Measurements from ENCODE around the gene PSMD6. TPM values are rescaled to one million over a fixed set of nuclear protein-coding genes. Genes with fewer than 3 reads are reported as not detected.
A peak's percentile ranks its signal among the peaks of the same experiment; 100 is the strongest.

Gene PSMD6
- total RNA-seq, 4 donors from 2014 or later = 47.4 to 64.5 (median 58.9) TPM

- WGBS, 2 donors = 82 to 87% methylated on average over 12 of the region's 12 CpGs
- Histone ChIP-seq H3K9me3 (no peaks in the 10 kb centered on the region), H3K4me3 (no peak overlapping the region), H3K27me3 (no peaks in the 10 kb centered on the region), H3K36me3 (peaks cover 0 to 44% (median 6%) of the 10 kb centered on the region in 3 donors), H3K4me1 (peaks cover 0 to 54% (median 29%) of the 10 kb centered on the region in 4 donors), H3K27ac (peak overlapping the region in 2 of 4 donors; percentile 2 to 17)
- TF ChIP-seq CTCF (IDR thresholded peaks at IDR 0.05) (no peak), POLR2A (IDR thresholded peaks at IDR 0.05) (no peak), EP300 (IDR thresholded peaks at IDR 0.05) (no peak)
- no peak for DNase-seq (ENCODE audit: low spot score in 2 of 2)
Measured at GRCh38 chr3:63979093-63979885, 44.0 kb downstream of the PSMD6 start.

GRCh38 chr3:63977893-63978292 lies 45.4 kb downstream of the PSMD6 start:
- no peaks in the 10 kb centered on the region for H3K27me3 ChIP-seq
- peaks cover 0 to 36% (median 6%) of the 10 kb centered on the region in 3 donors for H3K36me3 ChIP-seq
- peak overlapping the region in 2 of 4 donors; percentile 80 to 88 for H3K27ac ChIP-seq
- WGBS, 2 donors = 66 to 72% methylated on average over 4 of the region's 4 CpGs
- peaks cover 0 to 62% (median 29%) of the 10 kb centered on the region in 4 donors for H3K4me1 ChIP-seq
- no peak overlapping the region for H3K4me3 ChIP-seq
- no peak for DNase-seq (ENCODE audit: low spot score in 2 of 2)
- no peak for TF ChIP-seq CTCF (IDR thresholded peaks at IDR 0.05)
- TF ChIP-seq POLR2A (IDR thresholded peaks at IDR 0.05) = no peak
- no peak for TF ChIP-seq EP300 (IDR thresholded peaks at IDR 0.05)
- no peaks in the 10 kb centered on the region for H3K9me3 ChIP-seq

GRCh38 chr3:63976872-63977200 lies 46.5 kb downstream of the PSMD6 start:
- no peaks in the 10 kb centered on the region for H3K27me3 ChIP-seq
- TF ChIP-seq POLR2A (IDR thresholded peaks at IDR 0.05) (no peak), CTCF (IDR thresholded peaks at IDR 0.05) (no peak), EP300 (IDR thresholded peaks at IDR 0.05) (no peak)
- WGBS, 2 donors = 71 to 85% methylated on average over 2 of the region's 2 CpGs
- no peak for DNase-seq (ENCODE audit: low spot score in 2 of 2)
- H3K36me3 ChIP-seq = peaks cover 0 to 25% (median 6%) of the 10 kb centered on the region in 3 donors
- peak overlapping the region in 3 of 4 donors; percentile 48 to 88 (median 80) for H3K27ac ChIP-seq
- H3K4me1 ChIP-seq = peaks cover 0 to 73% (median 37%) of the 10 kb centered on the region in 4 donors
- no peak overlapping the region for H3K4me3 ChIP-seq
- H3K9me3 ChIP-seq = no peaks in the 10 kb centered on the region

DNA sequence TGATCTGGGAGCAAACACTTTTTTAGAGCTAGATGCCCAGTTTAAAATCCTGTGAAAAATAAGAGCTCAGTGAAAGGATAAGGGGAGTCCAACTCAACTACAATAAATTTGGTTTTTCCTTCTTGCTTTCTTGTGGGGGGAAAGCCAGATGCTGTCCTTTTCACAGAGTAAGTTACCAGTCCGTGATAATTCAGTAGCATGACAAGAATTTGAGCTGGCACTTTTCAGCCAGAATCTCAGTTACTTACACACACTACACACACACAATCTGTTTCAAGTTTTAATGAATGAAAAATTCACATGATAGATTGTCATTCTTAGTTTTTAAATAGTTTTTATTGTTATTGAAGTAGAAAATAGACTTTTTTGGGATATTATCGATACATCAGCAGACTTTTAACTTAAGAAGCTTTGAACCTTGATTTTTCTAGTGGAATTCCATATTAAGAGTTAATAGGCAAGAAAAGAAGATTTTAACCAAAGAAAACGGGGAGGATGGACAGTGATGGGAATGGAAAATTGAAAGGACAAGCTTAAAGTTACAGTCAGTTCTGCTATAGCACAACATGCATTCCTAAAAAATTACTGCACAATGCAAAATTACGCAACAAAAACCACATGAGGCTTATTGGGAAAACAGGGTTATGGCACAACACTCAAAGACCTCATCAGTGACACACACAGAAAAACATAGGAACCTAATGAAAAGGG lies 47.0 kb downstream of the PSMD6 start:
- peak in 1 of 2 donors; percentile 76 for DNase-seq (ENCODE audit: low spot score in 2 of 2)
- TF ChIP-seq CTCF (IDR thresholded peaks at IDR 0.05) = no peak
- peak; percentile 93 to 97 for TF ChIP-seq EP300 (IDR thresholded peaks at IDR 0.05)
- no peak for TF ChIP-seq POLR2A (IDR thresholded peaks at IDR 0.05)
- peak overlapping the region; percentile 48 to 88 (median 65) for H3K27ac ChIP-seq
- peaks cover 0 to 78% (median 40%) of the 10 kb centered on the region in 4 donors for H3K4me1 ChIP-seq
- peaks cover 0 to 20% (median 6%) of the 10 kb centered on the region in 3 donors for H3K36me3 ChIP-seq
- H3K9me3 ChIP-seq = no peaks in the 10 kb centered on the region
- H3K27me3 ChIP-seq = no peaks in the 10 kb centered on the region
- H3K4me3 ChIP-seq = no peak overlapping the region
- 59% methylated on average over 4 of the region's 4 CpGs for WGBS, 2 donors

GRCh38 chr3:63975723-63976122 lies 47.6 kb downstream of the PSMD6 start:
- Histone ChIP-seq H3K27ac (peak overlapping the region; percentile 48 to 88 (median 65)), H3K27me3 (no peaks in the 10 kb centered on the region), H3K9me3 (no peaks in the 10 kb centered on the region), H3K4me3 (no peak overlapping the region), H3K36me3 (peaks cover 0 to 14% (median 4%) of the 10 kb centered on the region in 3 donors), H3K4me1 (peaks cover 0 to 84% (median 46%) of the 10 kb centered on the region in 4 donors)
- TF ChIP-seq EP300 (IDR thresholded peaks at IDR 0.05) = peak in 1 of 2 donors; percentile 72
- no peak for TF ChIP-seq POLR2A (IDR thresholded peaks at IDR 0.05)
- no peak for TF ChIP-seq CTCF (IDR thresholded peaks at IDR 0.05)
- 18 to 41% methylated on average over 3 of the region's 3 CpGs for WGBS, 2 donors
- peak; percentile 57 to 73 for DNase-seq (ENCODE audit: low spot score in 2 of 2)
